ENCODE data around the gene OR9Q1.

DNA sequence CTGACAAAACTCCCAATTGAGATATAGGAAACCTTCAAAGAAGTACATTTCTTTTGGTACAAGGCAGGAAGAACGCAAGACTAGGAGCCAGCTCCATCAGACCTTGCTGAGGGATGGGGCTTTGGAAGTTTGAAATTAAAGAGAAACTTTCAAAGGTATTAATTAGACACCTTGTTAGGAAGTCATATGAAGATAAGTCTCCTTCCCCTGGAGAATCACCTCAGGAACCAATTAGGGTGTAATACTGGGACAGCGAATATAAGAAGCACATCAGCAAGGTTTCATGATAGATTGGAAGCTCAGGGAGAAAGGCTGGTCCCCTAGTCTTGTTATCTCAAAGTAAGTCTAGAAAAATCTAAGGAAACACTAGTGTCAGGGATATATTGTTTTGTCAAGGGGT, 165.1 kb downstream of the OR9Q1 start, which contains the start of gene OR9Q2:
- TF ChIP-seq, protein P1, sequence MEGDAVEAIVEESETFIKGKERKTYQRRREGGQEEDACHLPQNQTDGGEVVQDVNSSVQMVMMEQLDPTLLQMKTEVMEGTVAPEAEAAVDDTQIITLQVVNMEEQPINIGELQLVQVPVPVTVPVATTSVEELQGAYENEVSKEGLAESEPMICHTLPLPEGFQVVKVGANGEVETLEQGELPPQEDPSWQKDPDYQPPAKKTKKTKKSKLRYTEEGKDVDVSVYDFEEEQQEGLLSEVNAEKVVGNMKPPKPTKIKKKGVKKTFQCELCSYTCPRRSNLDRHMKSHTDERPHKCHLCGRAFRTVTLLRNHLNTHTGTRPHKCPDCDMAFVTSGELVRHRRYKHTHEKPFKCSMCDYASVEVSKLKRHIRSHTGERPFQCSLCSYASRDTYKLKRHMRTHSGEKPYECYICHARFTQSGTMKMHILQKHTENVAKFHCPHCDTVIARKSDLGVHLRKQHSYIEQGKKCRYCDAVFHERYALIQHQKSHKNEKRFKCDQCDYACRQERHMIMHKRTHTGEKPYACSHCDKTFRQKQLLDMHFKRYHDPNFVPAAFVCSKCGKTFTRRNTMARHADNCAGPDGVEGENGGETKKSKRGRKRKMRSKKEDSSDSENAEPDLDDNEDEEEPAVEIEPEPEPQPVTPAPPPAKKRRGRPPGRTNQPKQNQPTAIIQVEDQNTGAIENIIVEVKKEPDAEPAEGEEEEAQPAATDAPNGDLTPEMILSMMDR (IDR thresholded peaks at IDR 0.05) = no peak
- no peak for TF ChIP-seq EZH2phosphoT487 (IDR thresholded peaks at IDR 0.05)
- no peak for TF ChIP-seq EZH2 (IDR thresholded peaks at IDR 0.05)
